ENCODE data around the gene PHLPP1.
"Not testable (repeated sequence)": the region's sequence is repeated elsewhere in the genome, so short reads cannot be mapped to it uniquely, and the experiment has no call there.

PHLPP1 gene

GRCh38 chr18:62776024-62776570 lies 60.8 kb downstream of the PHLPP1 start:
- no peak for DNase-seq

GRCh38 chr18:62777814-62778213 lies 62.5 kb downstream of the PHLPP1 start:
- no peak for DNase-seq

- no peak for DNase-seq
Observed at GRCh38 chr18:62778976-62779869, 63.9 kb downstream of the PHLPP1 start.

- no peak for DNase-seq
Observed at GRCh38 chr18:62781262-62781661, 65.9 kb downstream of the PHLPP1 start.

- no peak for DNase-seq
Observed at GRCh38 chr18:62781893-62782292, 66.6 kb downstream of the PHLPP1 start.

GRCh38 chr18:62784338-62784965 lies 69.1 kb downstream of the PHLPP1 start:
- DNase-seq, result no peak

GRCh38 chr18:62784966-62785413 lies 69.6 kb downstream of the PHLPP1 start:
- DNase-seq, result no peak

GRCh38 chr18:62786689-62787088 lies 71.3 kb downstream of the PHLPP1 start:
- DNase-seq, result no peak

- DNase-seq, result no peak
Observed at GRCh38 chr18:62788111-62788510, 72.8 kb downstream of the PHLPP1 start.

GRCh38 chr18:62788876-62789275 lies 73.5 kb downstream of the PHLPP1 start:
- DNase-seq, result no peak

GRCh38 chr18:62790871-62791772 lies 75.8 kb downstream of the PHLPP1 start:
- no peak for DNase-seq

GRCh38 chr18:62792016-62792415 lies 76.7 kb downstream of the PHLPP1 start:
- no peak for DNase-seq

- DNase-seq, result no peak
Observed at GRCh38 chr18:62795813-62796212, 80.5 kb downstream of the PHLPP1 start.

GRCh38 chr18:62796216-62796621 lies 80.9 kb downstream of the PHLPP1 start:
- no peak for DNase-seq

GRCh38 chr18:62797329-62797728 lies 82.0 kb downstream of the PHLPP1 start:
- DNase-seq, result no peak

GRCh38 chr18:62799977-62800376 lies 84.6 kb downstream of the PHLPP1 start:
- DNase-seq, result no peak

- DNase-seq, result no peak
Observed at GRCh38 chr18:62802523-62802922, 87.2 kb downstream of the PHLPP1 start.

- DNase-seq, result no peak
Observed at GRCh38 chr18:62807396-62807795, 92.1 kb downstream of the PHLPP1 start.

GRCh38 chr18:62808123-62808522 lies 92.8 kb downstream of the PHLPP1 start:
- DNase-seq, result no peak

GRCh38 chr18:62809445-62809844 lies 94.1 kb downstream of the PHLPP1 start:
- DNase-seq, result not testable (repeated sequence)

GRCh38 chr18:62809900-62810299 lies 94.6 kb downstream of the PHLPP1 start:
- no peak for DNase-seq

GRCh38 chr18:62810682-62811081 lies 95.3 kb downstream of the PHLPP1 start:
- no peak for DNase-seq

- no peak for DNase-seq
Observed at GRCh38 chr18:62811674-62812073, 96.3 kb downstream of the PHLPP1 start.

Data from NCI-H187 (cell line).